Heart left ventricle (tissue), 13 donors: ENCODE results near the gene PTPRD.

Source experiments
- POLR2A ChIP-seq, 2 donors: fragments of 450-650 bp; IDR thresholded peaks; one replicate each; pipeline ENCODE4 v1.6.1; 2017; ENCODE audit warnings: antibody characterized with exemption in 2 of 2, mild to moderate bottlenecking in 2 of 2, moderate library complexity in 2 of 2
- TF ChIP-seq, protein P1 (sequence below), 12 donors: fragments of 200-600 bp; sonication (generic) in 4 of 12; IDR thresholded peaks; one replicate each; pipeline versions ENCODE4 v1.5.0 to v1.8.0; 2018 to 2022; ENCODE audit warnings: antibody characterized with exemption in 12 of 12, mild to moderate bottlenecking in 5 of 12
- donor health status: ischemic (EF 13 %, LVEDD 7.1; RV severe dilation, severe dysfunction).
- donor health status: DM: no; HTN: yes; CAD: no.
- donor health status: DM: no; HTN: no; CAD: no.
- donor health status: ischemic (EF 25% LVEDD 6.9; RV normal size, moderate dysfunction).
- donor health status: ischemic (EF 25% LVEDD 5.7; RV mildly dilated, moderate dysfunction).
- donor health status: ischemic (EF 35%, LVEDD 5.7; RV mildly dilated, moderate dysfunction).
- donor health status: nonischemic (EF 11% LVEDD 7.7; RV severe dilation, severe dysfunction).
- donor health status: DM: yes; HTN: yes; CAD: no.
- donor health status: PGD.
- donor health status: ischemic (EF 29% LVEDD 5.4; RV normal size, mild dysfunction).
- donor health status: nonischemic (EF 23%, LVEDD 6.1; RV moderate dilation, normal function).

DNA sequence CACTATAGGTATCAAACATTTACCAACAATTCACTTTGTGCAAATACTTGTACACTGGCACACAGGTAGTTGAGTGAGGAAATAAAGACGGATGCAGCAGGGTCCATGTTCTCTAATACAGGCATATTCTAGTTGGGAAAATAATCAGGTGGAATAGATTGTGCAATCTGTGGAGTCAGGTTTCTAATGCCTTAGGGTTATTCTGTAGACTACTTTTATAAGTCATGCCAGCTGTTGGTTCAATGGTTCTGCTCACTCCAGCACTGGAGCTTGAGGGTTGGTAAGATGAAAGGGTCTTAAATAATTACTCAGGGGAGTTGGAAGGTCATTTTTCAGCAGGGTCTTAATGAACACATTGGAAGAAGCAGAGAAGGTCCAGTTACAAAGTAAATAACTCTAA is 2123.0 kb downstream of the PTPRD start:
- TF ChIP-seq, protein P1, sequence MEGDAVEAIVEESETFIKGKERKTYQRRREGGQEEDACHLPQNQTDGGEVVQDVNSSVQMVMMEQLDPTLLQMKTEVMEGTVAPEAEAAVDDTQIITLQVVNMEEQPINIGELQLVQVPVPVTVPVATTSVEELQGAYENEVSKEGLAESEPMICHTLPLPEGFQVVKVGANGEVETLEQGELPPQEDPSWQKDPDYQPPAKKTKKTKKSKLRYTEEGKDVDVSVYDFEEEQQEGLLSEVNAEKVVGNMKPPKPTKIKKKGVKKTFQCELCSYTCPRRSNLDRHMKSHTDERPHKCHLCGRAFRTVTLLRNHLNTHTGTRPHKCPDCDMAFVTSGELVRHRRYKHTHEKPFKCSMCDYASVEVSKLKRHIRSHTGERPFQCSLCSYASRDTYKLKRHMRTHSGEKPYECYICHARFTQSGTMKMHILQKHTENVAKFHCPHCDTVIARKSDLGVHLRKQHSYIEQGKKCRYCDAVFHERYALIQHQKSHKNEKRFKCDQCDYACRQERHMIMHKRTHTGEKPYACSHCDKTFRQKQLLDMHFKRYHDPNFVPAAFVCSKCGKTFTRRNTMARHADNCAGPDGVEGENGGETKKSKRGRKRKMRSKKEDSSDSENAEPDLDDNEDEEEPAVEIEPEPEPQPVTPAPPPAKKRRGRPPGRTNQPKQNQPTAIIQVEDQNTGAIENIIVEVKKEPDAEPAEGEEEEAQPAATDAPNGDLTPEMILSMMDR (IDR thresholded peaks at IDR 0.05), result no peak
- no peak for TF ChIP-seq POLR2A (IDR thresholded peaks at IDR 0.05)
